A549 (cell line): ENCODE results near the gene SSTR3. TPM values are rescaled to one million over a fixed set of nuclear protein-coding genes. Genes with fewer than 3 reads are reported as not detected.
A peak's percentile ranks its signal among the peaks of the same experiment; 100 is the strongest.
"Not testable (repeated sequence)": the region's sequence is repeated elsewhere in the genome, so short reads cannot be mapped to it uniquely, and the experiment has no call there.

Experiments
- ATAC-seq, 2 experiments: fragments of 200-7000 bp in 1 of 2; fragments of >200 bp in 1 of 2; cut with Nextera tagmentation in 1 of 2; cut with Tn5 transposase in 1 of 2; 3 replicates each; pipeline versions ENCODE4 v1.8.0 to v1.9.1; 2018 to 2020; ENCODE audit warnings: mild to moderate bottlenecking in 1 of 2, moderate library complexity in 1 of 2
- CTCF ChIA-PET: fragments of 300-600 bp; sonication (Branson Sonifier 250); formaldehyde crosslinking; extraction: SDS; loops from one replicate; lab custom pipeline; 2021; ENCODE audit warnings: antibody characterized with exemption, inconsistent platforms; lab: Yijun Ruan, JAX
- POLR2A ChIA-PET: fragments of 350-600 bp; formaldehyde crosslinking; extraction: SDS; loops from one replicate; lab custom pipeline; 2021; ENCODE audit warnings: antibody characterized with exemption, inconsistent platforms; lab: Yijun Ruan, JAX
- DNase-seq, 2 experiments: peaks; one replicate each; pipeline versions ENCODE4 v3.0.0 to v3.0.0-alpha.2; 2011 to 2016; ENCODE audit warnings: low read depth in 1 of 2, low spot score in 1 of 2
- FAIRE-seq: peaks from 2 replicates; lab custom pipeline; 2011; peaks lifted over from hg19 to GRCh38; lab: Jason Lieb, UNC
- H3K27ac ChIP-seq, 2 experiments: fragments of >200 bp; sonication (Bioruptor Twin); formaldehyde crosslinking; 3 replicates each; pipeline ENCODE4 v1.5.1; 2016 to 2017
- H3K4me1 ChIP-seq: fragments of >200 bp; sonication (Bioruptor Twin); formaldehyde crosslinking; 3 replicates; pipeline ENCODE4 v1.6.1; 2016
- H3K4me2 ChIP-seq: fragments of >200 bp; sonication (Bioruptor Twin); formaldehyde crosslinking; 3 replicates; pipeline ENCODE4 v1.6.1; 2016
- H3K4me3 ChIP-seq: fragments of >200 bp; sonication (Bioruptor Twin); formaldehyde crosslinking; 3 replicates; pipeline ENCODE4 v1.5.1; 2016
- H3K9me3 ChIP-seq: fragments of >200 bp; sonication (Bioruptor Twin); formaldehyde crosslinking; 3 replicates; pipeline ENCODE4 v1.6.1; 2016
- BHLHE40 ChIP-seq: IDR thresholded peaks from 2 replicates; pipeline ENCODE4 v1.6.1; 2012; ENCODE audit warnings: low read depth, low read length, inconsistent platforms
- EP300 ChIP-seq, 2 experiments: fragments of >200 bp; sonication (Bioruptor Twin); formaldehyde crosslinking; IDR thresholded peaks; 2 replicates in 1 of 2; 3 replicates in 1 of 2; pipeline ENCODE4 v1.6.1; 2016 to 2017
- ESRRA ChIP-seq: fragments of 150-350 bp; IDR thresholded peaks from 2 replicates; pipeline ENCODE4 v1.6.1; 2014; ENCODE audit warnings: mild to moderate bottlenecking, low read length, borderline replicate concordance
- FOSB ChIP-seq: fragments of 250-450 bp; sonication (Bioruptor Pico); IDR thresholded peaks from 2 replicates; pipeline ENCODE4 v1.5.0; 2020; ENCODE audit warnings: mild to moderate bottlenecking, moderate library complexity
- HDAC2 ChIP-seq: fragments of 200-600 bp; sonication (generic); IDR thresholded peaks from 2 replicates; pipeline ENCODE4 v1.6.1; 2016
- HEYL ChIP-seq: fragments of 250-450 bp; sonication (Bioruptor Pico); IDR thresholded peaks from 2 replicates; pipeline ENCODE4 v1.8.0; 2021; ENCODE audit warnings: mild to moderate bottlenecking, moderate library complexity
- HOXB13 ChIP-seq: fragments of 250-450 bp; sonication (Bioruptor Pico); IDR thresholded peaks from 2 replicates; pipeline ENCODE4 v1.5.0; 2020; ENCODE audit warnings: low read depth, mild to moderate bottlenecking, moderate library complexity
- JUNB ChIP-seq: fragments of >200 bp; sonication (Bioruptor Twin); formaldehyde crosslinking; IDR thresholded peaks from 2 replicates; pipeline ENCODE4 v1.6.1; 2016
- KDM5A ChIP-seq: fragments of 200-600 bp; sonication (generic); IDR thresholded peaks from 2 replicates; pipeline ENCODE4 v1.6.1; 2016; ENCODE audit warnings: antibody characterized with exemption, mild to moderate bottlenecking
- MYC ChIP-seq: IDR thresholded peaks from 2 replicates; pipeline ENCODE4 v1.6.1; 2012; ENCODE audit warnings: mild to moderate bottlenecking, inconsistent platforms, low read length, improper control_type of control experiment, borderline replicate concordance
- RCOR1 ChIP-seq: fragments of 150-350 bp; IDR thresholded peaks from 2 replicates; pipeline ENCODE4 v1.6.1; 2014; ENCODE audit warnings: antibody characterized with exemption, low read length, low read depth
- RFX5 ChIP-seq: fragments of 450-650 bp; IDR thresholded peaks from 2 replicates; pipeline ENCODE4 v1.7.1; 2014; ENCODE audit warnings: antibody characterized with exemption, mild to moderate bottlenecking, moderate library complexity
- SMC3 ChIP-seq: fragments of >200 bp; sonication (Bioruptor Twin); formaldehyde crosslinking; IDR thresholded peaks from 3 replicates; pipeline ENCODE4 v1.6.1; 2018; ENCODE audit warnings: inconsistent platforms
- SREBF2 ChIP-seq: fragments of 450-650 bp; IDR thresholded peaks from 2 replicates; pipeline ENCODE4 v1.6.1; 2014; ENCODE audit warnings: mild to moderate bottlenecking, moderate library complexity
- TFCP2L1 ChIP-seq: fragments of 250-450 bp; sonication (Bioruptor Pico); IDR thresholded peaks from 2 replicates; pipeline ENCODE4 v1.5.0; 2021; ENCODE audit warnings: mild to moderate bottlenecking
- ZC3H11A ChIP-seq: fragments of 450-650 bp; IDR thresholded peaks from 2 replicates; pipeline ENCODE4 v1.6.1; 2014; ENCODE audit warnings: antibody characterized with exemption, mild to moderate bottlenecking
- ZFP36 ChIP-seq: fragments of 450-650 bp; IDR thresholded peaks from 2 replicates; pipeline ENCODE4 v1.6.1; 2014; ENCODE audit warnings: borderline replicate concordance; ENCODE audit not compliant: partially characterized antibody
- WGBS: methylation state at CpG from one replicate; pipeline ENCODE4 v1.1.6; 2017; ENCODE audit errors: missing lambda C conversion rate; 5-methylcytosine and 5-hydroxymethylcytosine counted together
- polyA plus RNA-seq, 4 experiments: library from polyadenylated mRNA; depleted of rRNA in 3 of 4; stranded (reverse); fragments of >200 nt; fragmentation: RNase III in 1 of 4; extraction: RNeasy Plus Mini Kit Qiagen cat#74134 plus additional on column Dnase treatment in 1 of 4; gene quantifications; 2 replicates in 3 of 4; 3 replicates in 1 of 4; pipeline ENCODE4 v1.2.3, GENCODE V29; 2011 to 2017
- TF ChIP-seq, protein P1 (sequence below): IDR thresholded peaks from 2 replicates; pipeline ENCODE4 v1.6.1; 2012; ENCODE audit warnings: low read depth, borderline replicate concordance
- TF ChIP-seq, protein P2 (sequence below): fragments of >200 bp; sonication (Bioruptor Twin); formaldehyde crosslinking; IDR thresholded peaks from 3 replicates; pipeline ENCODE4 v1.6.1; 2016
- TF ChIP-seq, protein P3 (sequence below): fragments of 450-650 bp; IDR thresholded peaks from 2 replicates; pipeline ENCODE4 v1.6.1; 2014; ENCODE audit warnings: antibody characterized with exemption

Gene SSTR3
- polyA plus RNA-seq, 2 of the 4 experiments (the other 2 are of a cell fraction): not detected

DNA sequence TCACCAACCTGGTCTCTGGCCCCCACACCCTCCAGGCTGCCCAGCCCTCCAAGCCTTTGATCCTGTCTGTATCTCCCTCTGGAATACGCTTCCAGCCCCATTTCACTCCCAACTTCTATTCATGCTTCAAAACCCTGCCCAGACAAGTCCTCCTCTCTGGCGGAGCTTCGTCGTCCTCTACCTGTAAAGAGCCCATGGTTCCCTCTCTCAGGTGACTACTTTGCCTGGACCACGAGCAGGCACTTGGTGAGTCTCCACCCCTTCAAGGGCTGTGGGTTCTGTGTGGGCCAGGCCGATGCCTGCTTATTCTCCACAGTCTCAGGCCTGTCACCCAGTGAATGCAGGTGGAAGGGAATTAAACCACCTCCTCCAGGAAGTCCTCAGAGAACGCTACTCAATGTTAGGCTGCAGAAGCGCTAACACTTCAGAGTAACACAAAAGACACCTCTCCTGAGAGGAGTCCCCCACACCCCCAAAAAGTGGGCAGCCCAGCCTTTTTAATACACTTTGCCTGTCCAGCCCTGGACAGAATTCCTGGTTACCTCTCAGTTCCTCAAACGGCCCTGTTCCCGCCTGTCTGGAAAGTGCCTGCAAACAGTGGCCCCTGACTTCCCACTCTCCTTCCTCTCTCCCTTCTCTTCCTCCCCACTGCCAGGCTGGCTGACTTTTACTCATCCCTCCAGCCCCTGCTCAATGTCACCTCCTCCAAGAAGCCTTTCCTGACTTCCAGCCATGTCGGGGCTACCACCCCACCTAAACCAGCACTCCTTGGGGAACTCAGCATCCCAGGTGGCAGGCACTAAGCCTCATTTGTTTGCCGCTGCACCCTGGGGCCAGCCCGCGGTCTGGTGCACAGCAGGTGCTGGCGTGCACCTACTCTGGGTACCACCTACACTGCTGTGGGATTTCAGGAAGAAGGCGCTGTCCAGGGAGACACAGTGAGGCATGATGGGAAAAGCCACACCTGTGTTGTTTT lies 22.7 kb upstream of the SSTR3 start:
- no peak overlapping the region for H3K27ac ChIP-seq
- CTCF ChIA-PET: interaction anchor here (3.2 kb wide), 1 partner anchor 25 kb away, joined by 13 read pairs; no protein-coding TSS in a partner anchor
- FAIRE-seq (no peak), ATAC-seq (no peak)
- H3K4me1 ChIP-seq: peaks cover 9% of the 10 kb centered on the region; the same call in 2 of the 3 replicates
- no peaks in the 10 kb centered on the region for H3K9me3 ChIP-seq
- POLR2A ChIA-PET: no interaction called here
- H3K4me2 ChIP-seq: no peak overlapping the region
- TF ChIP-seq JUNB (no peak), ZFP36 (peak; percentile 24)
- TF ChIP-seq, all 56 proteins: peak for 1
- H3K4me3 ChIP-seq: no peak overlapping the region
- no peak for DNase-seq
- 86% methylated on average over 13 of the region's 16 CpGs for WGBS

DNA sequence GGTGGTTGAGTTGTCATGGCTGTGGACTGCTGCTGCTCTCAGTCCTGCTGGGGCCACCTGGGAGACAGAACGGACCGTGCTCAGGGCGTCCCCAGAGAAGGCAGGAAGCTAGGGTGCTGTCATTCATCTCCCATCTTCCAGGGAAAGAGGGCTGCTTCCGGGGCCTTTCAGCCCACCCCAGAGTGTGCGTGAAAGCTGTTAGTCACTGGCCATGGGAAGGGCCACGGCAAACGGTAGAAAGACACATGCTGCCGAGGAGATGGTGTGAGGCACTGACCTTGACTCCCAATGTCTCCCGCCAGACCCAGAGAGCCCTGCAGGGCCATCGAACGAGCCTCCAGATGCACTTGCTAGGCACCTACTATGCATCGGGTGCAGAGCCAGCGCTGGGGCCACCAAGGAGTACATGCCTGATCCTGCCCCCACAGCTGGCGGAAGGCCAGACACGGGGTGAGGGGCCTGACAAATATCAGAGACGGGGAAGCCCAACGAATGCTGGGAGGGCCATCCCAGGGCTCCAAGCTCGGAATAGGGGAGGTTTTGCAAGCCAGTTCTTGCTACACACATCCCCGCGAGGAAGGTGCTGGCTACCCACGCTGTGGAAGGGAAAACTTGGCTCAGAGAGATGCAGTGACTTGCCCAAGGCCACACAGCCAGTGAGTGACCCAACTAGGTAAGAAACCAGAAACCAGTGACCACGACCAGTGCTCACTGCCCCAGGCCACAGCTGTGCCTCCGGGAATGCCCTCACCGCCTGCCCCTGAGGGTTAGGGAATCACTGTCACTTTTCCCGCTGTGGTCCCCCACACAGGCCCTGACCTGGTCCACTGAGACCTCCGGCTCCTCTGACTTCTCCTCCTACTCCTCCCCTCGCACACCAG lies 21.7 kb upstream of the SSTR3 start:
- no peak for FAIRE-seq
- ATAC-seq: no peak
- TF ChIP-seq BHLHE40: no peak
- TF ChIP-seq FOSB: no peak
- TF ChIP-seq KDM5A: no peak
- TF ChIP-seq SREBF2: no peak
- TF ChIP-seq, protein P1, sequence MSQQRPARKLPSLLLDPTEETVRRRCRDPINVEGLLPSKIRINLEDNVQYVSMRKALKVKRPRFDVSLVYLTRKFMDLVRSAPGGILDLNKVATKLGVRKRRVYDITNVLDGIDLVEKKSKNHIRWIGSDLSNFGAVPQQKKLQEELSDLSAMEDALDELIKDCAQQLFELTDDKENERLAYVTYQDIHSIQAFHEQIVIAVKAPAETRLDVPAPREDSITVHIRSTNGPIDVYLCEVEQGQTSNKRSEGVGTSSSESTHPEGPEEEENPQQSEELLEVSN: no peak
- TF ChIP-seq TFCP2L1 (CRISPR knock-in tag): no peak
- TF ChIP-seq, protein P2, sequence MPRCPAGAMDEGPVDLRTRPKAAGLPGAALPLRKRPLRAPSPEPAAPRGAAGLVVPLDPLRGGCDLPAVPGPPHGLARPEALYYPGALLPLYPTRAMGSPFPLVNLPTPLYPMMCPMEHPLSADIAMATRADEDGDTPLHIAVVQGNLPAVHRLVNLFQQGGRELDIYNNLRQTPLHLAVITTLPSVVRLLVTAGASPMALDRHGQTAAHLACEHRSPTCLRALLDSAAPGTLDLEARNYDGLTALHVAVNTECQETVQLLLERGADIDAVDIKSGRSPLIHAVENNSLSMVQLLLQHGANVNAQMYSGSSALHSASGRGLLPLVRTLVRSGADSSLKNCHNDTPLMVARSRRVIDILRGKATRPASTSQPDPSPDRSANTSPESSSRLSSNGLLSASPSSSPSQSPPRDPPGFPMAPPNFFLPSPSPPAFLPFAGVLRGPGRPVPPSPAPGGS: no peak
- TF ChIP-seq HDAC2: no peak
- TF ChIP-seq ZC3H11A: no peak
- no peak for TF ChIP-seq HEYL (CRISPR knock-in tag)
- TF ChIP-seq EP300 (IDR thresholded peaks at IDR 0.05): no peak
- TF ChIP-seq ZFP36: no peak
- TF ChIP-seq SMC3: no peak
- no peak for TF ChIP-seq HOXB13
- no peak for TF ChIP-seq ESRRA
- no peak for TF ChIP-seq RFX5
- TF ChIP-seq, protein P3, sequence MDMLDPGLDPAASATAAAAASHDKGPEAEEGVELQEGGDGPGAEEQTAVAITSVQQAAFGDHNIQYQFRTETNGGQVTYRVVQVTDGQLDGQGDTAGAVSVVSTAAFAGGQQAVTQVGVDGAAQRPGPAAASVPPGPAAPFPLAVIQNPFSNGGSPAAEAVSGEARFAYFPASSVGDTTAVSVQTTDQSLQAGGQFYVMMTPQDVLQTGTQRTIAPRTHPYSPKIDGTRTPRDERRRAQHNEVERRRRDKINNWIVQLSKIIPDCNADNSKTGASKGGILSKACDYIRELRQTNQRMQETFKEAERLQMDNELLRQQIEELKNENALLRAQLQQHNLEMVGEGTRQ: no peak
- TF ChIP-seq RCOR1: no peak
- TF ChIP-seq MYC: no peak
- TF ChIP-seq, all 56 proteins: peak for 0
- ChIA-PET CTCF (no interaction called here), POLR2A (no interaction called here)
- no peak overlapping the region for H3K4me3 ChIP-seq
- no peaks in the 10 kb centered on the region for H3K9me3 ChIP-seq
- H3K4me1 ChIP-seq: peaks cover 19% of the 10 kb centered on the region
- peak overlapping the region in 1 of 2 experiments; percentile 8; a peak in 1 of 6 replicates for H3K27ac ChIP-seq
- H3K4me2 ChIP-seq: no peak overlapping the region
- DNase-seq: no peak
- 68% methylated on average over 18 of the region's 27 CpGs for WGBS

DNA sequence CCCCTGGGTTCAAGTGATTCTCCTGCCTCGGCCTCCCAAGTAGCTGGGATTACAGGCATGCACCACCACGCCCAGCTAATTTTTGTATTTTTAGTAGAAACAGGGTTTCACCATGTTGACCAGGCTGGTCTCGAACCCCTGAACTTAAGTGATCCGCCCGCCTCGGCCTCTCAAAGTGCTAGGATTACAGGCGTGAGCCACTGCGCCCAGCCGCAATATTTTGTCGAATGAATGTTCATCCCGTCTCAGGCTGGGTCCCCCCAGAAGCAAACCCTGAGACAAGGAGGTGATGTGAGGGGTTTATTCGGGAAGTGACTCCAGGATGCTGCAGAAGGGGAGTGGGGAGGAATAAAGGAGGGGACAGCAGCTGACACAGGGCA lies 21.1 kb upstream of the SSTR3 start:
- peaks cover 26% of the 10 kb centered on the region for H3K4me1 ChIP-seq
- WGBS: 74% methylated on average over 12 of the region's 12 CpGs
- CTCF ChIA-PET: interaction anchor here (4.6 kb wide), 1 partner anchor 27 kb away, joined by 30 read pairs; no protein-coding TSS in a partner anchor
- FAIRE-seq, H3K4me3 ChIP-seq, H3K9me3 ChIP-seq, H3K27ac ChIP-seq, DNase-seq, H3K4me2 ChIP-seq, POLR2A ChIA-PET, ATAC-seq: not testable (repeated sequence)
